Measurements from ENCODE around the gene UGT1A10. TPM values are rescaled to one million over a fixed set of nuclear protein-coding genes. Genes with fewer than 3 reads are reported as not detected.

UGT1A10 gene
- total RNA-seq, 1 experiment from 2014 or later, result not detected

DNA sequence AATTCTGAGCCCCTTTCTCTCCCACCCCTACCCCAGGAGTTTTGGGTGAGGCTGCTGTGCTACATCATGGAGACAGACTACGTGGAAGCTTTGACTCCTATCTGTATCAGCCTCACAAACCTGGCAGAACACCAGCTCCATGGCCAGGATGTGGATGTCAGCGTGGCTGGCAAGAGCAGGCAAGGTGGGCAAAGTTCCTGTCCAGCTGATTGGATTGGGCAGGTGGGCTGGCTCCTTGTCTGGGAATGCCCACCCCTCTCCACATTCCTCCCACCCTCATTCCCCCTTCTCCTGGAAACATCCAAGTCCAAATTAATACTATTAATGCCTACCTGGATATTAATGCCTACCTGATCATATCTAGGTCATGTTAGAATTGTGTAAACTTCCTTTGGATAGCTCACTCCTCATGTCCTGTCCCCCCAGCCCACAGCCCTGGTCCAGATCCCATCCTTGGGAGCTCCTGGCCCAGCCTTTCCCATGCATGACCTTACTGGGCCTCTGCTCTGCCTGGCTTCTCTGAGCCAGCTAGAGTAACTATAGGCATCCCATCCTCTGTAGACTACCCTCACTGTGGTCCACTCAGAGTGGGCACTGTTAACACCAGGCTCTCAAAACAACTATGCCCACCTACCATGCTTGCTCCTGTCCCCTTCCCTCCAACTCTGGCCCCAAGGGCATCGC, 166.0 kb downstream of the UGT1A10 start:
- Mint-ChIP-seq H3K4me1 (peaks cover 2 to 4% of the 10 kb centered on the region in 2 experiments; a peak in 3 of 4 replicates), H3K4me3 (no peak overlapping the region), H3K36me3 (ENCODE audit: insufficient read depth in 1 of 3, low read depth in 3 of 3) (peaks cover 0 to 5% (median 4%) of the 10 kb centered on the region in 3 experiments; a peak in 2 of 7 replicates), H3K27me3 (ENCODE audit: low read depth) (peaks cover 18% of the 10 kb centered on the region), H3K27ac (no peak overlapping the region), H3K9me3 (peaks cover 14 to 21% of the 10 kb centered on the region in 2 experiments)
- H3K9ac ChIP-seq (ENCODE audit: extremely low read depth, insufficient read length, low read length), result no peak overlapping the region
- no peaks in the 10 kb centered on the region for H3K27me3 ChIP-seq (ENCODE audit: insufficient read depth, low read length)
- no peaks in the 10 kb centered on the region for H3K79me1 ChIP-seq (ENCODE audit: insufficient read depth, low read depth, low read length, poor library complexity, severe bottlenecking)
- no CpG with 5 or more reads among the region's 3 CpGs for WGBS (ENCODE audit: extremely low coverage, insufficient read length, low lambda C conversion rate)
- H3K4ac ChIP-seq (ENCODE audit: low read depth, low read length), result no peak overlapping the region
- H3T11ph ChIP-seq (ENCODE audit: low read length), result no peak overlapping the region
- H2AK5ac ChIP-seq (ENCODE audit: insufficient read length, low read length), result no peak overlapping the region
- no peak overlapping the region for H2BK120ac ChIP-seq (ENCODE audit: low read depth, low read length, poor library complexity, severe bottlenecking)
- no peak overlapping the region for H3K14ac ChIP-seq (ENCODE audit: insufficient read depth, low read length)
- H3K4me1 ChIP-seq (ENCODE audit: insufficient read depth, low read length), result no peaks in the 10 kb centered on the region
- no peak for DNase-seq
- H4K91ac ChIP-seq (ENCODE audit: insufficient read length, low read depth, low read length), result no peak overlapping the region
- no peaks in the 10 kb centered on the region for H4K20me1 ChIP-seq (ENCODE audit: control insufficient read depth, insufficient read depth, insufficient read length)
- no peak overlapping the region for H2BK15ac ChIP-seq (ENCODE audit: low read depth, low read length)
- no peak overlapping the region for H3K23ac ChIP-seq (ENCODE audit: insufficient read length, low read depth, low read length)
- TF ChIP-seq, protein P1, sequence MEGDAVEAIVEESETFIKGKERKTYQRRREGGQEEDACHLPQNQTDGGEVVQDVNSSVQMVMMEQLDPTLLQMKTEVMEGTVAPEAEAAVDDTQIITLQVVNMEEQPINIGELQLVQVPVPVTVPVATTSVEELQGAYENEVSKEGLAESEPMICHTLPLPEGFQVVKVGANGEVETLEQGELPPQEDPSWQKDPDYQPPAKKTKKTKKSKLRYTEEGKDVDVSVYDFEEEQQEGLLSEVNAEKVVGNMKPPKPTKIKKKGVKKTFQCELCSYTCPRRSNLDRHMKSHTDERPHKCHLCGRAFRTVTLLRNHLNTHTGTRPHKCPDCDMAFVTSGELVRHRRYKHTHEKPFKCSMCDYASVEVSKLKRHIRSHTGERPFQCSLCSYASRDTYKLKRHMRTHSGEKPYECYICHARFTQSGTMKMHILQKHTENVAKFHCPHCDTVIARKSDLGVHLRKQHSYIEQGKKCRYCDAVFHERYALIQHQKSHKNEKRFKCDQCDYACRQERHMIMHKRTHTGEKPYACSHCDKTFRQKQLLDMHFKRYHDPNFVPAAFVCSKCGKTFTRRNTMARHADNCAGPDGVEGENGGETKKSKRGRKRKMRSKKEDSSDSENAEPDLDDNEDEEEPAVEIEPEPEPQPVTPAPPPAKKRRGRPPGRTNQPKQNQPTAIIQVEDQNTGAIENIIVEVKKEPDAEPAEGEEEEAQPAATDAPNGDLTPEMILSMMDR (conservative IDR thresholded peaks at IDR 0.05), result no peak
- no peak overlapping the region for H2AFZ ChIP-seq (ENCODE audit: low read length)
- H2BK5ac ChIP-seq (ENCODE audit: insufficient read length, low read length), result no peak overlapping the region
- no peak overlapping the region for H2BK12ac ChIP-seq (ENCODE audit: insufficient read length, low read depth, low read length)
- no peak overlapping the region for H3K4me2 ChIP-seq (ENCODE audit: insufficient read depth, insufficient read length, low read length)
- no peak overlapping the region for H2BK20ac ChIP-seq (ENCODE audit: low read depth, low read length, poor library complexity, severe bottlenecking)
- no peak overlapping the region for H4K8ac ChIP-seq (replicated peaks; ENCODE audit: insufficient read length, low read depth, low read length)
- no peak overlapping the region for H3K18ac ChIP-seq (ENCODE audit: insufficient read length, low read depth, low read length)
- H3K56ac ChIP-seq (ENCODE audit: insufficient read length, low read depth, low read length), result no peak overlapping the region
- no peak overlapping the region for H4K5ac ChIP-seq (ENCODE audit: insufficient read length, low read depth, low read length)
- no peaks in the 10 kb centered on the region for H3K79me2 ChIP-seq (ENCODE audit: insufficient read depth, low read length)
- H3K23me2 ChIP-seq (ENCODE audit: insufficient read length, low read depth, low read length, poor library complexity, severe bottlenecking), result no peaks in the 10 kb centered on the region
- H3K9me3 ChIP-seq (ENCODE audit: control insufficient read depth, low read depth, low read length), result no peaks in the 10 kb centered on the region
- no peak overlapping the region for H3K27ac ChIP-seq (ENCODE audit: insufficient read length, low read depth, low read length)
